OCI-LY1 (cell line): ENCODE results near the gene BRD7.

Source experiments
- EZH2 ChIP-seq: fragments of 200-600 bp; sonication (generic), shearing (Covaris generic); IDR thresholded peaks from 2 replicates; pipeline ENCODE4 v1.8.0; 2017; ENCODE audit warnings: borderline replicate concordance, mixed run types, mild to moderate bottlenecking, antibody characterized with exemption, low read length, moderate library complexity, mixed read lengths
- TF ChIP-seq, protein P1 (sequence below): fragments of 200-600 bp; sonication (generic), shearing (Covaris generic); IDR thresholded peaks from 2 replicates; pipeline ENCODE4 v1.5.1; 2017; ENCODE audit warnings: mild to moderate bottlenecking, antibody characterized with exemption, low read length, moderate library complexity, mixed read lengths

DNA sequence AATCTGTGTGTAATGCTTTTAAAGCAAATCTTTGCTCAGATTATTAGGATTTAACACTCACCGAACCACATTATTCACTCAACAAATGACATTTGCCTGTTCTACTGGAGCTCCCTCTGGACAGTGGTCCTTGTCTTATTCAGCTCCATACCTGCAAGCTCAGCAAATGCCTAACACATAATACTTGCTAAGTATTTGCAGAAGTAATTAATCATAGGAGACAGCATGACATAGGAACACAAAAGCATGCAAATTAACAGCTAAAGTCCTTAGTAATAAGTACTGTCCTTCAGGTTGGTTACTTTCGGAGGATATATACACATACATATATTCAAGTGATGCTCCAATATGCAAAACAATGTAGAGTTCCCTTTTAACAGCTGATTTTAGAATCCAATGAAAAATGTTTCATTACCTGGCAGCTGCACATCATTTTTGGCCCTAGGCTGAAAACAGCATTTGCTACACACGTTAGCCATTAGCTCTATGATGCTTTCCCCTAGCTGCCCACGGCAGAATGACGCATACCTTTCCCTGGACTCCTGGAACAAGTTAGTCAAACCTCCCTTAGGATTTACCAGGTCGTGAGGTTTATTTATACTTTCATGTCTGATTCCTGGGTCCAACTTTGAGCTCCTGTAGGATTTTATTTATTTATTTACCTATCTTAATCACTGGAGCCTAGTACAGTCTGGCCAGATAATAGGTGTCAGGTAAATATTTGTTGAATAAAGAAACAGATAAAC is 8.6 kb downstream of the BRD7 start:
- TF ChIP-seq, protein P1, sequence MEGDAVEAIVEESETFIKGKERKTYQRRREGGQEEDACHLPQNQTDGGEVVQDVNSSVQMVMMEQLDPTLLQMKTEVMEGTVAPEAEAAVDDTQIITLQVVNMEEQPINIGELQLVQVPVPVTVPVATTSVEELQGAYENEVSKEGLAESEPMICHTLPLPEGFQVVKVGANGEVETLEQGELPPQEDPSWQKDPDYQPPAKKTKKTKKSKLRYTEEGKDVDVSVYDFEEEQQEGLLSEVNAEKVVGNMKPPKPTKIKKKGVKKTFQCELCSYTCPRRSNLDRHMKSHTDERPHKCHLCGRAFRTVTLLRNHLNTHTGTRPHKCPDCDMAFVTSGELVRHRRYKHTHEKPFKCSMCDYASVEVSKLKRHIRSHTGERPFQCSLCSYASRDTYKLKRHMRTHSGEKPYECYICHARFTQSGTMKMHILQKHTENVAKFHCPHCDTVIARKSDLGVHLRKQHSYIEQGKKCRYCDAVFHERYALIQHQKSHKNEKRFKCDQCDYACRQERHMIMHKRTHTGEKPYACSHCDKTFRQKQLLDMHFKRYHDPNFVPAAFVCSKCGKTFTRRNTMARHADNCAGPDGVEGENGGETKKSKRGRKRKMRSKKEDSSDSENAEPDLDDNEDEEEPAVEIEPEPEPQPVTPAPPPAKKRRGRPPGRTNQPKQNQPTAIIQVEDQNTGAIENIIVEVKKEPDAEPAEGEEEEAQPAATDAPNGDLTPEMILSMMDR: no peak
- TF ChIP-seq EZH2: no peak
